Neuronal stem cell (in vitro differentiated cells): ENCODE results near the gene RHD.
"Not testable (repeated sequence)": the region's sequence is repeated elsewhere in the genome, so short reads cannot be mapped to it uniquely, and the experiment has no call there.

Experiments
- DNase-seq: peaks from one replicate; pipeline ENCODE4 v3.0.0-alpha.2; 2013; ENCODE audit warnings: low spot score
- H2AFZ ChIP-seq: one replicate; pipeline ENCODE4 v1.6.1; 2013; ENCODE audit warnings: mild to moderate bottlenecking, low read length, inconsistent platforms
- H2AK5ac ChIP-seq: 2 replicates; pipeline ENCODE4 v1.6.1; 2013; ENCODE audit warnings: low read depth, mild to moderate bottlenecking, inconsistent platforms, low read length, moderate library complexity, mixed read lengths
- H2BK120ac ChIP-seq: 2 replicates; pipeline ENCODE4 v1.6.1; 2013; ENCODE audit warnings: low read depth, mild to moderate bottlenecking, inconsistent platforms, low read length, moderate library complexity, mixed read lengths
- H2BK12ac ChIP-seq: one replicate; pipeline ENCODE4 v1.6.1; 2013; ENCODE audit warnings: low read length, inconsistent platforms
- H2BK15ac ChIP-seq: 2 replicates; pipeline ENCODE4 v1.6.1; 2013; ENCODE audit warnings: mild to moderate bottlenecking, low read length, inconsistent platforms, mixed read lengths
- H2BK5ac ChIP-seq: one replicate; pipeline ENCODE4 v1.6.1; 2013; ENCODE audit warnings: inconsistent platforms, mild to moderate bottlenecking, low read length, moderate library complexity
- H3K14ac ChIP-seq: one replicate; pipeline ENCODE4 v1.6.1; 2013; ENCODE audit warnings: low read length, inconsistent platforms
- H3K18ac ChIP-seq: 2 replicates; pipeline ENCODE4 v1.6.1; 2013; ENCODE audit warnings: low read length, inconsistent platforms
- H3K23ac ChIP-seq: 2 replicates; pipeline ENCODE4 v1.6.1; 2013; ENCODE audit warnings: low read depth, mild to moderate bottlenecking, mixed read lengths, low read length, inconsistent platforms; ENCODE audit not compliant: poor library complexity
- H3K27ac ChIP-seq: replicated peaks from 3 replicates; pipeline ENCODE4 v1.5.1; 2013; ENCODE audit warnings: low read length, inconsistent platforms
- H3K27me3 ChIP-seq, 3 experiments: 2 replicates each; pipeline ENCODE4 v1.6.1; 2013; ENCODE audit warnings: low read length in 3 of 3, mild to moderate bottlenecking in 2 of 3, inconsistent platforms in 1 of 3, low read depth in 1 of 3, mixed read lengths in 1 of 3, moderate library complexity in 1 of 3; ENCODE audit not compliant: control insufficient read depth in 3 of 3, insufficient read depth in 3 of 3
- H3K36me3 ChIP-seq, 2 donors: replicated peaks in 1 of 2; 2 replicates each; pipeline ENCODE4 v1.6.1; 2013; ENCODE audit warnings: low read length in 2 of 2; ENCODE audit not compliant: control insufficient read depth in 2 of 2, insufficient read depth in 2 of 2
- H3K4ac ChIP-seq: 2 replicates; pipeline ENCODE4 v1.6.1; 2013; ENCODE audit warnings: inconsistent platforms, mild to moderate bottlenecking, low read length, moderate library complexity
- H3K4me1 ChIP-seq, 2 donors: 1 replicate in 1 of 2; 2 replicates in 1 of 2; pipeline ENCODE4 v1.6.1; 2013; ENCODE audit warnings: low read length in 2 of 2, low read depth in 1 of 2; ENCODE audit not compliant: control insufficient read depth in 2 of 2, insufficient read depth in 1 of 2
- H3K4me2 ChIP-seq: one replicate; pipeline ENCODE4 v1.6.1; 2013; ENCODE audit warnings: mild to moderate bottlenecking, low read length, inconsistent platforms; ENCODE audit not compliant: insufficient read depth, poor library complexity, severe bottlenecking
- H3K4me3 ChIP-seq, 2 donors: 2 replicates each; pipeline ENCODE4 v1.5.1; 2013; ENCODE audit warnings: low read length in 2 of 2, mild to moderate bottlenecking in 2 of 2, inconsistent platforms in 1 of 2, moderate library complexity in 1 of 2
- H3K79me1 ChIP-seq: one replicate; pipeline ENCODE4 v1.6.1; 2013; ENCODE audit warnings: low read depth, mild to moderate bottlenecking, inconsistent platforms, low read length, moderate library complexity
- H3K9ac ChIP-seq: one replicate; pipeline ENCODE4 v1.6.1; 2013; ENCODE audit warnings: mild to moderate bottlenecking, low read depth, low read length, inconsistent platforms; ENCODE audit not compliant: poor library complexity
- H3K9me3 ChIP-seq, 2 donors: replicated peaks in 1 of 2; 2 replicates each; pipeline versions ENCODE3 to v1.6.1; 2013; ENCODE audit warnings: low read length in 2 of 2, mild to moderate bottlenecking in 2 of 2, inconsistent platforms in 1 of 2, low read depth in 1 of 2, mixed read lengths in 1 of 2, moderate library complexity in 1 of 2; ENCODE audit not compliant: control insufficient read depth in 2 of 2, insufficient read depth in 1 of 2
- H4K8ac ChIP-seq: one replicate; pipeline ENCODE4 v1.6.1; 2013; ENCODE audit warnings: low read depth, mild to moderate bottlenecking, inconsistent platforms, low read length, moderate library complexity
- H4K91ac ChIP-seq: one replicate; pipeline ENCODE4 v1.6.1; 2013; ENCODE audit warnings: low read length, low read depth, mild to moderate bottlenecking, inconsistent platforms; ENCODE audit not compliant: poor library complexity
- WGBS, 2 donors: extraction: QIAGEN DNeasy Blood & Tissue Kit; methylation state at CpG; one replicate each; pipeline ENCODE4 v1.1.7; 2013; ENCODE audit warnings: missing lambda C conversion rate in 2 of 2, mixed read lengths in 1 of 2; ENCODE audit not compliant: insufficient read length in 2 of 2, insufficient replicate concordance in 1 of 2; ENCODE audit errors: extremely low coverage in 2 of 2; 5-methylcytosine and 5-hydroxymethylcytosine counted together

RHD gene

DNA sequence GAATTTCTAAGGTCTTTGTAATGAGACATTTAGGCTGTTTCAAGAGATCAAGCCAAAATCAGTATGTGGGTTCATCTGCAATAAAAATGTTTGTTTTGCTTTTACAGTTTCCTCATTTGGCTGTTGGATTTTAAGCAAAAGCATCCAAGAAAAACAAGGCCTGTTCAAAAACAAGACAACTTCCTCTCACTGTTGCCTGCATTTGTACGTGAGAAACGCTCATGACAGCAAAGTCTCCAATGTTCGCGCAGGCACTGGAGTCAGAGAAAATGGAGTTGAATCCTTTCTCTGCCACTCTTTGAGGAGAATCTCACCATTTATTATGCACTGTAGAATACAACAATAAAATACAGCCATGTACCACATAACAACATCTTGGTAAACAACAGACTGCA lies 56.5 kb downstream of the RHD start:
- not testable (repeated sequence) for H3K4me1 ChIP-seq, H3K23ac ChIP-seq, H2AFZ ChIP-seq, H3K9ac ChIP-seq, H4K8ac ChIP-seq, H3K18ac ChIP-seq, H3K36me3 ChIP-seq, DNase-seq, H3K9me3 ChIP-seq, H3K4me3 ChIP-seq, H3K14ac ChIP-seq, H3K4ac ChIP-seq, H4K91ac ChIP-seq, H3K27ac ChIP-seq, H2BK120ac ChIP-seq, H3K4me2 ChIP-seq, H3K27me3 ChIP-seq, H2AK5ac ChIP-seq, H2BK5ac ChIP-seq, H2BK15ac ChIP-seq, H3K79me1 ChIP-seq, H2BK12ac ChIP-seq
- WGBS, 2 donors: no CpG with 5 or more reads among the region's 4 CpGs

DNA sequence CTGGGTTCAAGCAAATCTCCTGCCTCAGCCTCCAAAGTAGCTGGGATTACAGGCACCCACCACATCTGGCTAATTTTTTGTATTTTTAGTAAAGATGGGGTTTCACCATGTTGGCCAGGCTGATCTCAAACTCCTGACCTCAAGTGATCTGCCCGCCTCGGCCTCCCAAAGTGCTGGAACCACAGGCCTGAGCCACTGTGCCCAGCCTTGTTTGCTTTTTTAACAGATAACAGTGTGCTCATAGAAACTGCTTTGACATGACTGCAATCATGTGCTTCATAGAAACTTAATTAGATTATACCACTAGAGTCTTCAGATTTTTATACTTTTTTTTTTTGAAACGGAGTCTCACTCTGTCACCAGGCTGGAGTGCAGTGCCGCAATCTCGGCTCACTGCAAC lies 57.0 kb downstream of the RHD start:
- not testable (repeated sequence) for H3K18ac ChIP-seq, H3K4ac ChIP-seq, H2BK120ac ChIP-seq, H3K79me1 ChIP-seq, H3K14ac ChIP-seq, H2BK5ac ChIP-seq, H2BK12ac ChIP-seq, H3K36me3 ChIP-seq, H3K9ac ChIP-seq, H3K27ac ChIP-seq, H3K4me2 ChIP-seq, H4K8ac ChIP-seq, H3K23ac ChIP-seq, DNase-seq, H3K4me1 ChIP-seq, H4K91ac ChIP-seq, H2AK5ac ChIP-seq, H2AFZ ChIP-seq, H3K27me3 ChIP-seq, H3K9me3 ChIP-seq, H2BK15ac ChIP-seq, H3K4me3 ChIP-seq
- WGBS, 2 donors: no CpG with 5 or more reads among the region's 5 CpGs

DNA sequence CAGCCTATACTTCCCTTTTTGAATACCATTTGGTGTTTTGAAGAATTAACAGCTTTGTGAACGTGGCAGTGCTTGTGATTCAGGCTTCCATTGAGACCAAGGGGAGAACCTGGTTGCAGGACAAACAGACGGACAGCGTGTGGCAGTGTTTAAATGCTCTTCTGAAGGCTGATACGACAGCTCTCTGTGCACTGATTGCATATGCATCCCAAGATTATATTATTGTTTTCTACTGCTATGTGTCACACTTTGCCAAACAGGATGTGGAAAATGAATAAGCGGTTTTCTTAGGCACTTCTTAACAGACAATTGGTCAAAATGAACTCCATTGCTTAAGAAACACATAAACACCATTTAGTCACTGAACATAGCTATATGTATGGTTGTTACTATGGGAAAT lies 57.6 kb downstream of the RHD start:
- not testable (repeated sequence) for H3K4me3 ChIP-seq, H3K9me3 ChIP-seq, H3K27me3 ChIP-seq, H3K14ac ChIP-seq, H2AK5ac ChIP-seq, H2BK12ac ChIP-seq, H3K18ac ChIP-seq, H2AFZ ChIP-seq, H4K8ac ChIP-seq, H2BK5ac ChIP-seq, DNase-seq, H3K79me1 ChIP-seq, H3K27ac ChIP-seq, H4K91ac ChIP-seq, H2BK120ac ChIP-seq, H3K4me1 ChIP-seq, H2BK15ac ChIP-seq, H3K9ac ChIP-seq, H3K4me2 ChIP-seq, H3K23ac ChIP-seq, H3K36me3 ChIP-seq, H3K4ac ChIP-seq
- no CpG with 5 or more reads among the region's 5 CpGs for WGBS, 2 donors

DNA sequence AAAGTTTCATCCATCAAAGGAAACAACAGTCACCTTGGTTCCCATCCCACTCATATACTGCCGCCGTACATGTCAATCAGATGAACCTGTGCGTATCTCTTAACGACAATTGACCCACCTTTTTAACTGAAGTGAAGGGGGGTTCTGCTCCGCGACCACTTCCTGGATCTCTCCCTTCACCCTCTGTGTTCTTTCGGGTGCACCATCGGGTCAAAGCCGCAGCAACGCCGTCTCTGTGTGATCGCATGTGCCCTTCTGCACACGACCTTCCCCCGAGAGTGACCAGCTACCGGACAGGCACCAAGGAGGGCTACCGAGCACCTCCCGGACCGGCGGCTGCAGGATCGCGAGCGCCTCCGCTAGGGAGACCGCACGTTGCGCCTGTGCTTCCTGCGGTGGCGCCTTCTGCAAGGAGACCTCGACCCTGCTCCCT lies 64.6 kb downstream of the RHD start:
- not testable (repeated sequence) for H3K27ac ChIP-seq, H2BK120ac ChIP-seq, H4K8ac ChIP-seq, H2BK5ac ChIP-seq, H2BK12ac ChIP-seq, H2BK15ac ChIP-seq, H2AK5ac ChIP-seq, H3K79me1 ChIP-seq, H3K18ac ChIP-seq, H3K36me3 ChIP-seq, H4K91ac ChIP-seq, H3K9me3 ChIP-seq, H3K4ac ChIP-seq, H3K4me1 ChIP-seq, H3K14ac ChIP-seq, H3K23ac ChIP-seq, H3K27me3 ChIP-seq
- H3K9ac ChIP-seq: peak overlapping the region; percentile 72
- H3K4me2 ChIP-seq: peak overlapping the region; percentile 73
- WGBS, 2 donors: no CpG with 5 or more reads among the region's 29 CpGs
- DNase-seq: peak; percentile 4
- peak overlapping the region; percentile 59 to 83 for H3K4me3 ChIP-seq
- peak overlapping the region; percentile 82 for H2AFZ ChIP-seq
